NCI-H2081 treated with DMSO at 0.1 percent for 48 hours (cell line): Measurements from ENCODE around the gene MAST1.
"Not testable (repeated sequence)": the region's sequence is repeated elsewhere in the genome, so short reads cannot be mapped to it uniquely, and the experiment has no call there.

ENCODE experiments used
- DNase-seq: peaks from one replicate; lab custom pipeline; 2025; lab: John Stamatoyannopoulos, UW

The MAST1 gene

DNA sequence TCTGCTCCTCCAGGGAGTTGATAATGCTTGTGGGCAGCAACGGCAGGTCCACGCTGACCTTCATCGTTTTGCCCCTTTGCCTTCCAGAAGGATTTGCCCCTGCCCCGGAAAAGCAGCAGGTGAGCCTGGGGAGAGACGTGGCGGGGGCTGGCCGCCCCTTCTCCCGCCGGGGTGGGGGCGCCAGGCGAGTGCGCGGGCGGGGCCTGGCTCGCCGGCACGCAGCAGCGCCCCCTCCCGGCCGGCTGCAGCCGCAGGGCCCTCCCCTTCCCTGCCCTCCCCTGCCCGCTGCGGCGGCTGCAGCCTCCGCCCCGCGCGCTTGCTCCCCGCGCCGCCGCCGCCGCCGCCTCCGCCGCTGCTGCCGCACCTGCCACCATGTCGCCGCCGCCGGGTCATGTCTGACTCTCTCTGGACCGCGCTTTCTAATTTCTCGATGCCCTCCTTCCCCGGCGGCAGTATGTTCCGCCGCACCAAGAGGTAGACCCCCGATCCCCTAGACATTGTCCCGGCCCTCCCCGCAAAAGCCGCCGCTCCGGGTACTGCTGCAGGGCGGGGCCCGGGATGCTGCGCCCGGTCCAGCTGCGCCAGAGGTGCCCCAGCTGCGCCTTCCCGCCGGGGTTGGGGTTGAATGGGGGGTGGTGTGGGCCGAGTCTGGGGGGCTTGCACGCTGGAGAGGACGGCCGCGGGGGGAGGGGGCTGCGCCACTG, at the start of gene MAST1:
MAST1 (plus strand) TSS at position 334 of the 704 bp plus-strand sequence; CDS start at position 392, 58 bp downstream.
- no peak for DNase-seq

DNA sequence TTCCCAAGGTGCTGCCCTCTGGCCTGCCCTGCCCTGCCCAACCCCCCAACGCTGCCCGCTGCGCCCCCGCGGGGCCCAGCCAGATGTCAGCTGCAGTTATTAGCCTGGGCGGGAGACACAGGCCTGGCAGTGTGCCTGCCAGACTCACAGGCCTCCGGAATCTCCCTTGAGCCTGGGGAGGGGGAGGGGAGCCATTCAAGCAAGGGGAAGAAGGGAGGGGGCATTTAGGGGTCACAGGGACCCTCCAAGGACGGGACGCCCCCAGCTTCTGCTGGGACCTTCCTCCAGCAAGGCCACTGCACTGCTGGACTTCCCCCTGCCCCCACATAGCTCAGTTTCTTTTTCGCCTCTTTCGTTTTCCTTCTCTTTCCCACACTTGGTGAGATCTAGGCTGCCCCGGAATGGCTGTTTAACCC, 49.6 kb upstream of the MAST1 start:
- DNase-seq = no peak

DNA sequence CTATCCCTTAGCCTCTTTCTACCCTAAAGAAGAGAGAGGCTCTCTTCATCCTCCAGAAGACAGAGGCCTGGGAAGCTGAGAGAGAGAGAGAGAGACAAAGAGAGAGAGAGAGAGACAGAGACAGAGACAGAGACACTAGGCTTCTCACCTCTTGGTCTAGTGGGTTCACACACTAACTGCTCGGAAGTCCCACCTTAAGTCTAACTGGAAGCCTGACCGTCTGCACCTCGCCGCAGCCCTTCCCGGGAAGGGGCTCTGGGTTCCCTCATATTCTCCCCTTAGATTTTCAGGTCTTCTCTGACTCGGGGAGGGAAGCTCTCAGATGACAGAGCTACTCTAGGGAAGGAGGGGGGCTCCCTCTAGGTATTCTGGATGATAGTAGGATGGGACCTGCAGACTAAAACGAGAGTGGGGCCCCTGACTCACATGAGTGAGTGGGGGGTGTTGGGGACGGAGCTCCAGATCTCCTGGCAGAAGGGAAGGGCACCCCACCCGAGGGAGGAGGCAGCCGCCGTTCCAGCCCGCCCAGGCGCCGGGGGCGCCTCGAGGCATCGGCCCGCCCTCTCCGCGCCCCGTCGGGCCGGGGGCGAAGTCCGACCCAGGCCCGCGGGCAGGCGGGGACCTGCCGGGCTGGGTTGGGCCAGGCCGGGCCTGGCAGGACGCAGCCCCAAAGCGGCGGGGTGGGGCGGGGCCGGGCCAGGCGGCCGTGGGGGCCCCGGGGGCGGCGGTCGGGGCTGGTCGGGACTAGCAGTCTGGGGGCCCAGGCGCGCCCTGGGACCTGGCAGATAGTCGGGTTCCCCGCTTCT, 49.0 kb upstream of the MAST1 start:
- DNase-seq = no peak

DNA sequence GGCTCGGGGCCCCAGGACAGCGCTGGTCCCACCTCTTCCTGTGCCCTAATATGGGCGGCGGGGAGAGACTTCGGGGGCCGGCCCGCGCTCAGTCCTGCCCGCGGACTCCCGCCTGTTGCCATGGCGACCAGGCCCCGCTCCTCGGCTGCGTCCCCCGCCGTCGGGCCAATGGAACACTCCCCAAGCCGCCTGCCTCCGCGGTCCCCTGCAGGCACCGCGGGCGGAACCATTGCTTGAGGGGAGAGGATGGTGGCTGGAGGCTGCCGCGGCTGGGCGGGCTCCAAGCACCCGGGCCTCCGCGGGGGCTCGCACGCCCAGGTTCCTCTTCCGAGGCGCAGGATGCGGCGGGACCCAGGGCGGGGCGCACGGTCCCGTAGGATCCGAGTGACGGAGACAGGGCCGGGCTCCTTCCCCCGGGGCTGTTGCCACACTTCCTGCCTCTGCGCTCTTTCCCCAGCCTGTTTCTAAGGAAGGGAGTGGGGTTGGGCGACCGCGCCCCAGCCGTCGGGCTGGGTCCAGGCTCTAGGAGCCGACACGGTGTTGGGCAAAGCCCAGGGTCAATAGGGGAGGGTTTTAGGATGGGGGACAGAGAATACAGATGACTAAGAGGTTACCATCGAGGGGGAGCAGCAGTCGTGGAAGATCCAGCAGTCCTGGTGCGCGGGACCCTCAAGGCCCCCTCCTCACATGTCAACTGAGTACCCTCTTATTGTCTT, 48.3 kb upstream of the MAST1 start:
- DNase-seq = peak; percentile 75

DNA sequence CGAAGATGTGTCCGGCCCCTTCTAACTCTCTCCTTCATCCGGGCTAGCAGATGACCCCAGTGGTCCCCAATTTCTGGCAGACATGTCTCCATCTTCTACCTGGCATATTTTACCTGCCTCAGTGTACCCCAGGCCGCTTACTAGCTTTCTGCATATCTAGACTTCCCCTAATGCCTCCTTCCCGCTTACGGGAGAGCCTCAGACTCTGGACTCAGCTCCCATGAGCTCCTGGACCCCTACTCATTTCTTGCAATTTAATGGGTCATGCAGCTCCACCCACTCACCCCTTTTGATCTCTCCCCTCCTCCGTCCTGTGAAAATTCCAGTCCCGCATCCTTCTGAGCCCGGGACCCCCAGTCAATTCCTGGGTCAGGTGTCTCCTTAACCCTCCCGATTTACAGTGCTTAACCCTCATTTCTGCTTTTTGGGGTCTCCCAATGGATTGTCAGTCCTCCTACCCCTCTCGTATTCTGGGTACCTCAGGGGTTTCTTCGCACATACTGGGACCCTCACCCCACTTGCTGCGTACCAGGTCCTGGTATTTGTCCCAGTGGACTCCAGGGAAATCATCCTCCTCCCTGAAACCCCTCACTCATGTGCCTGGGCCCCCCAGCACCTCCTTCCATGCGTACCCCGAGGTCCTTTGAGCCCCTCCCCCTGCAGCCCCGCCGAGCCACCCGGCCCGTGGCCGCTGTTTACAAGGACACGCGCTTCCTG, 47.5 kb upstream of the MAST1 start:
- no peak for DNase-seq

DNA sequence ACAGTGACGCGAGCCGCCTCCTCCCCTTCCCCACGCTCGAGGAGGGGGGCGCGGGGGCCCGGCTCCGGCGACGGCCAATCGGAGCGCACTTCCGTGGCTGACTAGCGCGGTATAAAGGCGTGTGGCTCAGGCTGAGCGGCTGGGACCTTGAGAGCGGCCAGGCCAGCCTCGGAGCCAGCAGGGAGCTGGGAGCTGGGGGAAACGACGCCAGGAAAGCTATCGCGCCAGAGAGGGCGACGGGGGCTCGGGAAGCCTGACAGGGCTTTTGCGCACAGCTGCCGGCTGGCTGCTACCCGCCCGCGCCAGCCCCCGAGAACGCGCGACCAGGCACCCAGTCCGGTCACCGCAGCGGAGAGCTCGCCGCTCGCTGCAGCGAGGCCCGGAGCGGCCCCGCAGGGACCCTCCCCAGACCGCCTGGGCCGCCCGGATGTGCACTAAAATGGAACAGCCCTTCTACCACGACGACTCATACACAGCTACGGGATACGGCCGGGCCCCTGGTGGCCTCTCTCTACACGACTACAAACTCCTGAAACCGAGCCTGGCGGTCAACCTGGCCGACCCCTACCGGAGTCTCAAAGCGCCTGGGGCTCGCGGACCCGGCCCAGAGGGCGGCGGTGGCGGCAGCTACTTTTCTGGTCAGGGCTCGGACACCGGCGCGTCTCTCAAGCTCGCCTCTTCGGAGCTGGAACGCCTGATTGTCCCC, 46.8 kb upstream of the MAST1 start, which contains the start of gene JUNB:
JUNB (plus strand) TSS at position 142 of the 706 bp plus-strand sequence; CDS start at position 428, 286 bp downstream.
- DNase-seq = peak; percentile 59

DNA sequence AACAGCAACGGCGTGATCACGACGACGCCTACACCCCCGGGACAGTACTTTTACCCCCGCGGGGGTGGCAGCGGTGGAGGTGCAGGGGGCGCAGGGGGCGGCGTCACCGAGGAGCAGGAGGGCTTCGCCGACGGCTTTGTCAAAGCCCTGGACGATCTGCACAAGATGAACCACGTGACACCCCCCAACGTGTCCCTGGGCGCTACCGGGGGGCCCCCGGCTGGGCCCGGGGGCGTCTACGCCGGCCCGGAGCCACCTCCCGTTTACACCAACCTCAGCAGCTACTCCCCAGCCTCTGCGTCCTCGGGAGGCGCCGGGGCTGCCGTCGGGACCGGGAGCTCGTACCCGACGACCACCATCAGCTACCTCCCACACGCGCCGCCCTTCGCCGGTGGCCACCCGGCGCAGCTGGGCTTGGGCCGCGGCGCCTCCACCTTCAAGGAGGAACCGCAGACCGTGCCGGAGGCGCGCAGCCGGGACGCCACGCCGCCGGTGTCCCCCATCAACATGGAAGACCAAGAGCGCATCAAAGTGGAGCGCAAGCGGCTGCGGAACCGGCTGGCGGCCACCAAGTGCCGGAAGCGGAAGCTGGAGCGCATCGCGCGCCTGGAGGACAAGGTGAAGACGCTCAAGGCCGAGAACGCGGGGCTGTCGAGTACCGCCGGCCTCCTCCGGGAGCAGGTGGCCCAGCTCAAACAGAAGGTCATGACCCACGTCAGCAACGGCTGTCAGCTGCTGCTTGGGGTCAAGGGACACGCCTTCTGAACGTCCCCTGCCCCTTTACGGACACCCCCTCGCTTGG, 46.1 kb upstream of the MAST1 start:
- DNase-seq = no peak

DNA sequence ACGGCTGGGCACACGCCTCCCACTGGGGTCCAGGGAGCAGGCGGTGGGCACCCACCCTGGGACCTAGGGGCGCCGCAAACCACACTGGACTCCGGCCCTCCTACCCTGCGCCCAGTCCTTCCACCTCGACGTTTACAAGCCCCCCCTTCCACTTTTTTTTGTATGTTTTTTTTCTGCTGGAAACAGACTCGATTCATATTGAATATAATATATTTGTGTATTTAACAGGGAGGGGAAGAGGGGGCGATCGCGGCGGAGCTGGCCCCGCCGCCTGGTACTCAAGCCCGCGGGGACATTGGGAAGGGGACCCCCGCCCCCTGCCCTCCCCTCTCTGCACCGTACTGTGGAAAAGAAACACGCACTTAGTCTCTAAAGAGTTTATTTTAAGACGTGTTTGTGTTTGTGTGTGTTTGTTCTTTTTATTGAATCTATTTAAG, 45.4 kb upstream of the MAST1 start:
- DNase-seq = no peak

DNA sequence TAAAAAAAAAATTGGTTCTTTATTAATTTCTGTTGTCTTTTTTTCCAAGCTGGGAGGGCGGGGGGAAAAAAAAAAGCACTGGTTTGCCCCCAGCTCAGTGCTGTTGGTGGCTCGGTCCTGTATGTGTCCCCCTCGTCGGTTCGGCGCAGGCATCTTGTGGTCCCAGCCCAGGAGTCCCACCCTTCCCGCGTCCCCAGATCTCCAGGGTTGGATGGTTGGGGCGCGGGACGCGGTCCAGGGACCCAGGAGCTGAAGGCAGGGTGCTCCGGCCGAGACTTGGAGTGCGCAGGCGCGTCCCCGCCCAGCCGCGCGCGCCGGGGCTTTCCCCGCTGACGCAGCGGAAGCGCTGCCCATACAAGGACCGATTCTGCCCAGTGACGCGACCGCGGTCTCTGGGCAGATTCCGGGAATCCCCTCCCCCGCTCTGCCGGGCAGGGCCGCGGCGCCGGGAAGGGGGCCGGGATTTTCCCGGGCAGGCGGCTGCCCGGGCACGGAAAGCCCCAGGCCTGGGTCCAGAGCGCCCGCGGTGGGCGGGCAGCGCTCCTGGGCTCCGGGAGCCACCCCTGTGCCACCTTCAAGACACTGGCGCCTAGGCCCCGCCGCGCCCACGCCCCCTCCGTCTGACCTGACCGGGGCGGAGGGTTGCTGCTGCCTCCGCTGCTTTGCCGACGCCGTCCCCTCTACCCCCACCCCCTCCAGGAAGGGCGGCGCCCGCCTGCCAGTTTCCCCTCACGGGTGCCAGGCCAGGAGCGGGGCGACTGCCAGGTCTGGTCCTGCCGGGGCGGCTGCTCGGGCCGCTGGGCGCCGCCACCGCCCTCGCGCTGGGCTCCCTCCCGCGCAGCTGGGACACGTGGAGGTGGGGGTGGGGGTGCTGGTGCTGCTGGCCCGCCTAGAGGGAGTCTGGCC, 44.8 kb upstream of the MAST1 start:
- peak; percentile 28 for DNase-seq

DNA sequence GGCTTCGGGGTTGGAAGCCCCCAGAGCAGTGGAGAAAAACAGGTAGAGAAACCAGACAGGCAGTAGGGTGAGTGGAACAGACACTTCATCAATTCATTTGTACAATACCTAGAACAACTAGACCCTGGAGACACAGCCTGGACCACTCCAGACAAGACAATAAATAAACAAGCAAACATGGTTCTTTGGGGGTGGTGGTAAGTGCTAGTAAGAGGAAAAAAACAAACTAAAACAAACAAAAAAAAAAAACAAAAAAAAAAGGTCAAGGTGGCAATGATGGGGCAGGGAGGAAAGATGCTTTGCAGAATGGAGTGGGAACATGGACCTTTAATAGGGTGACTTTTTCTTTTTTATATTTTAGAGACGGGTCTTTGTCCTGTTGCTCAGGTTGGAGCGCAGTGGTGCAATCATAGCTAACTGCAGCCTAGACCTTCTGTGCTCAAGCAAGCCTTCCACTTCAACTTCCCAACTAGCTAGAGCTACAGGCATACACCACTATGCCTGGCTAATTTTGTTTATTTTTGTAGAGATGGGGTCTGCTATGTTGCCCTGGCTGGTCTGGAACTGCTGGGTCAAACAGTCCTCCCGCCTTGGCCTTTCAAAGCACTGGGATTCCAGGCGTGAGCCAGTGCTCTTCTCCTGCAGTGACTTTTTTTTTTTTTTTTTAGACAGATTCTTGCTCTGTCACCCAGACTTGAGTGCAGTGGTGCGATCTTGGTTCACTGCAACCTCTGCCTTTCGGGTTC, 43.9 kb upstream of the MAST1 start:
- no peak for DNase-seq

DNA sequence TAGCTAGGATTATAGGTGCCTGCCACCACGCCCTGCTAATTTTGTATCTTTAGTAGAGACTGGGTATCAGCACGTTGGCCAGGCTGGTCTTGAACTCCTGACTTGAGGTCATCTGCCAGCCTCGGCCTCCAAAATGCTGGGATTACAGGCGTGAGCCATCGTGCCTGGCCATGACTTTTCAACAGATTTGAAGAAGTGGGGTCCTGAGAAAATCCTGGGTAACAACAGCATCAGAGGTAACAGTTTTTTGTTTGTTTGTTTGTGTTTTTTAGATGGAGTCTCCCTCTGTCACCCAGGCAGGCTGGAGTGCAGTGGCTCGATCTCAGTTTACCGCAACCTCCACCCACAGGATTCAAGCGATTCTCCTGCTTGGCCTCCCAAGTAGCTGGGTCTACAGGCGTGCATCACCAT, 43.3 kb upstream of the MAST1 start:
- DNase-seq = no peak

DNA sequence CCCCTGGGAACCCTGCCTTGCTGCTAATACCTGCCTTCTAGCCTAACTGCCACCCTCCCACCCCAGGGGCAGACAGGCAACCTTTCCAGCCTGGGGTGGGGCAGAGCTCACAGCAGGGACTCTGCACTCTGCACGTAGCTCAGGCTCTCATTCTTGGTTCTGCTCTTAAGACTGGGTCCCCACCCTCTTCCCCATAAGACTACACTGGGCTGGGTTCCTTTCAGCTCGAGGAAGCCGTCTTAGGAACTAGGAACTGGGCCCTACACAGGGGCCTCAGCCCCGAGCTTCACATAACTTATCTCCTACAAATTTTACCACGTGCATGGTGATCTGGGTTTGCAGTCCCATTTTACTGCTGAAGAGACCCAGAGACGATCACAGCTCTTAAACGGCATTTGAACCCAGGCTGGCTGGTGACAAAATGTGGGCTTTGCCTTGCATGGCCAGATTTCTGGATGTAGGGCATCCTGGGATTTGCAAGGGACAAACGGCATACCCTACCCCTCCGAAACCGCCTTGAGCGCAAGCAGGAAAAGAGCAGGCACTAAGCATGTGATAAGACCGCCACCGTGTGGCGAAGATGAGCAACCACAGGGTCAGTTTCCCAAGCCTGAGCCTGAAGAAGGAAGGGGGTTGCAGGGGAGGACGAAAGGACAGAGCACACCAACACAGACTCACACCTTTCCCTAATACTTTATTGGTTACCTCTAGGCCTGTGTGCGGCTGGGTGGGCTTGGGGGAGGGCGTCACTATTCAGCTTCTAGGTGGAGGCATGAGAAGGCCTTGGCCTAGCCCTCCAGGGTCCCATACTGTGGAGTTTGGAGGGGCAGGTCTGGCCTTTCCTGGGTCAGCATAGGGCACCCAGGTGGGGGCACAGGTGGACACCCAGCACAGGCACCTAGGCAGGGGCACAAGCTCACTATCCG, 41.9 kb upstream of the MAST1 start:
- peak; percentile 18 for DNase-seq

DNA sequence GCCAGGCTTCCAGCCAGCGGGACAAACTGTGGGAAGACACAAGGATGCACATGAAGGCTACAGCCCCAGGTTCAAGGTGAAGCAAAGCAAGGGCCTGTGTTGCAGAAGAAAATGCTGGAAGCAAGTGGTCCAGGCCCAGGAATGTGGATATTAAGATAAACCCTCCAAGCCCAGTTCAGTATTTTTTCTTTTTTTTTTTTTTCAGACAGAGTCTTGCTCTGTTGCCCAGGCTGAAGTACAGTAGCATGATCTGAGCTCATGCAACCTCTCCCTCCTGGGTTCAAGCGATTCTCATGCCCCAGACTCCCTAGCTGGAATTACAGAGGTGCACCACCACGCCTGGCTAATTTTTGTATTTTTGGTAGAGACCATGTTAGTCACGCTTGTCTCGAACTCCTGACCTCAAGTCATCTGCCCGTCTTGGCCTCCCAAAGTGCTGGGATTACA, 41.2 kb upstream of the MAST1 start:
- DNase-seq = no peak

DNA sequence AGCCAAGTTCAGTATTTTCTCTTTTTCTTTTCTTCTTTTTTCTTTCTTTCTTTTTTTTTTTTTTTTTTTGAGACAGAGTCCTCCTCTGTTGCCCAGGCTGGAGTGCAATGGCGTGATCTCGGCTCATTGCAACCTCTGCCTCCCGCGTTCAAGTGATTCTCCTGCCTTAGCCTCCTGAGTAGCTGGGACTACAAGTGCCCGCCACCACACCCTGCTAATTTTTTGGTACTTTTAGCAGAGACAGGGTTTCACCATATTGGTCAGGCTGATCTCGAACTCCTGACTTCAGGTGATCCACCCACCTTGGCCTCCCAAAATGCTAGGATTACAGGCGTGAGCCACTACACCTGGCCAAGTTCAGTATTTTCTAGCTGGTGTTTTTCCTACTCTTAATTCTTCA, 40.7 kb upstream of the MAST1 start:
- DNase-seq = not testable (repeated sequence)

DNA sequence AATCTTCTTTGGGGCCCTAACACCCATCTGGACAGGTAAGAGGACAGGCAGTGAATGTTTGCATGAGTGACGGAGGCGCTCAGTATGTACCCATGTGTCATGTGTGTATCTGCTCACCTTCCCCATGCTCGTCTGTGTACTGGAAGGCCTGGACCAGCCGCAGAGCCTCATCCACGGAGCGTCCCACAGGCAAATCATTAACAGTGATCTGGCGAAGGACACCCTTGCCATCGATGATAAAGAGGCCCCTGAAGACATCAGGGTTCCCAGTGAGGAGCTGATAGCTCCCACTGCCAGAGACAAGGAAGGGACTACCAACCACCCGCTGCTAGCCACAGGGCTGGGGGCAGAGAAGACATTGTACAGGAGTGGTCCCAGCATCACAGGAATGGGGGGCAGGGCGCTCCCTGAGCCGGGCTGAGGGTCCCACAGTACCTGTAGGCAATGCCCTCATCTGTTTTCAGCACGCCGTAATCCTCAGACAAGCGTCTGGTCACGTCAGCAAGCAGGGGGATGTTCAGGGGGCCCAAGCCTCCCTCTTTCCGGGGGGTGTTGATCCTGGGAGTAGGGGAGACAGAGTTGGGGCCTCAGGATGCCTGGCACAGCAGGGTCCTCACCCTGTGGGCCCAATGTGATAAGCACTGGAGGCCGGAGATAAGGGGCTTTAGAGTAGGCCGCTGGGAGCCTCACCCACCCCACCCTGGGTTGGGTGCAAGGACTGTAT, 38.4 kb upstream of the MAST1 start:
- no peak for DNase-seq

DNA sequence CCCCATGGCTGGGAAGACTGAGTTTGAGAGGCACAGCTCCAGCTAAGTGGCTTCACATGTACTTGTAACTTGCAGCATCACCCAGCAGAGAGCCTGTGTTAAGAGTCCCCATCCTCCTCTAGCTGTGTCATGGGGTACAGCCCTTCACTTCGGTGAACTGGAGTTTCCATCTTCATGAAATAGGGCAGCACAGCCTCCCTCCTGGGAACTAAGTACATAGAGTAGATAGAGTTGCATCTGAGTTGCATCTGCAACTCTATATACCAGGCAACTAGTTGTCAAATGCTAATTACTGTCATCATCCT, 37.9 kb upstream of the MAST1 start:
- DNase-seq = no peak

DNA sequence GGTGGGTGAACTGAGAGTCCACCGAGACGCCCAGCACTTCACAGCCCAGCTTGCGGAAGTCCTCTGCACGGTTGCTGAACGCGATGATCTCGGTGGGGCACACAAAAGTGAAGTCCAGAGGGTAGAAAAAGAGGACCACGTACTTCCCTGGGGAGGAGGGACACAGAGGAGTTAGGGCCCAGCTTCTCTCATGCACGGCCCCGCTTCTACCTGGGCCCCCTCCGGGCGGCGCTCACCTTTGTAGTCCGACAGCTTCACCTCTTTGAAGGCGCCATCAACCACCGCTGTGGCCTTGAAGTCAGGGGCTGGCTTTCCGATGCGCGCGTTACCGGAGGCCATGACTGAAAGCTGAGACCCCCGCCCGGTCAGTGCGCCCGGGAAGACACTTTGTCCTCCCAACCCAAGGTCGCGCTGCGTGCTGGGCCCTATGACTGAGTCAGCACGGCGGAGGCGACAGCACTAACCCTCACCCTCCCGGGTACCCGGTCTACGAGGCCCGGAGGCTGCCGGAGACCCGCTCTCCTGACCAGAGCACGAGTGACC, 37.3 kb upstream of the MAST1 start:
- DNase-seq = no peak
